B cell (primary cell): ENCODE measurements around the gene TRAPPC2B.

Source experiments
- EZH2 ChIP-seq: IDR thresholded peaks from 2 replicates; pipeline ENCODE4 v1.6.1; 2012; ENCODE audit warnings: borderline replicate concordance, low read depth, mild to moderate bottlenecking, moderate library complexity, low read length; ENCODE audit not compliant: insufficient read depth, poor library complexity, severe bottlenecking
- TF ChIP-seq, protein P1 (sequence below): fragments of 200-600 bp; IDR thresholded peaks from one replicate; pipeline ENCODE4 v1.8.0; 2022; ENCODE audit warnings: antibody characterized with exemption, mild to moderate bottlenecking

- TF ChIP-seq, protein P1, sequence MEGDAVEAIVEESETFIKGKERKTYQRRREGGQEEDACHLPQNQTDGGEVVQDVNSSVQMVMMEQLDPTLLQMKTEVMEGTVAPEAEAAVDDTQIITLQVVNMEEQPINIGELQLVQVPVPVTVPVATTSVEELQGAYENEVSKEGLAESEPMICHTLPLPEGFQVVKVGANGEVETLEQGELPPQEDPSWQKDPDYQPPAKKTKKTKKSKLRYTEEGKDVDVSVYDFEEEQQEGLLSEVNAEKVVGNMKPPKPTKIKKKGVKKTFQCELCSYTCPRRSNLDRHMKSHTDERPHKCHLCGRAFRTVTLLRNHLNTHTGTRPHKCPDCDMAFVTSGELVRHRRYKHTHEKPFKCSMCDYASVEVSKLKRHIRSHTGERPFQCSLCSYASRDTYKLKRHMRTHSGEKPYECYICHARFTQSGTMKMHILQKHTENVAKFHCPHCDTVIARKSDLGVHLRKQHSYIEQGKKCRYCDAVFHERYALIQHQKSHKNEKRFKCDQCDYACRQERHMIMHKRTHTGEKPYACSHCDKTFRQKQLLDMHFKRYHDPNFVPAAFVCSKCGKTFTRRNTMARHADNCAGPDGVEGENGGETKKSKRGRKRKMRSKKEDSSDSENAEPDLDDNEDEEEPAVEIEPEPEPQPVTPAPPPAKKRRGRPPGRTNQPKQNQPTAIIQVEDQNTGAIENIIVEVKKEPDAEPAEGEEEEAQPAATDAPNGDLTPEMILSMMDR: no peak
- no peak for TF ChIP-seq EZH2
Observed at GRCh38 chr19:57327993-57328392, 35.4 kb upstream of the TRAPPC2B start.
